Caco-2 (cell line): Measurements from ENCODE around the gene MZB1. TPM values are rescaled to one million over a fixed set of nuclear protein-coding genes. Genes with fewer than 3 reads are reported as not detected.

Experiments
- BruUV-seq: library from RNA; stranded (reverse); fragments of 400-500 nt; replicated peaks from 2 replicates; lab custom pipeline; 2021; lab: Mats Ljungman, UMichigan
- CTCF ChIA-PET: fragments of 300-600 bp; sonication (Branson Sonifier 250); formaldehyde crosslinking; loops from one replicate; lab custom pipeline; 2022; ENCODE audit warnings: antibody characterized with exemption; lab: Charles Lee
- POLR2A ChIA-PET: fragments of 300-600 bp; sonication (Branson Sonifier 250); formaldehyde crosslinking; loops from one replicate; lab custom pipeline; 2022; ENCODE audit warnings: antibody characterized with exemption; lab: Charles Lee
- DNase-seq, 2 experiments: peaks; one replicate each; pipeline versions ENCODE4 v3.0.0 to v3.0.0-alpha.2; 2020 to 2022
- H3K27me3 ChIP-seq: replicated peaks from 2 replicates; pipeline ENCODE4 v1.6.0; 2011; ENCODE audit warnings: low read length; ENCODE audit not compliant: control insufficient read depth, insufficient read depth
- H3K36me3 ChIP-seq: 2 replicates; pipeline ENCODE4 v1.5.1; 2011; ENCODE audit warnings: low read length; ENCODE audit not compliant: control insufficient read depth, insufficient read depth
- H3K4me1 ChIP-seq: fragments of 250-450 bp; sonication (Bioruptor Pico); 2 replicates; pipeline ENCODE4 v1.5.1; 2020; ENCODE audit warnings: mild to moderate bottlenecking
- H3K4me3 ChIP-seq: 2 replicates; pipeline ENCODE4 v1.5.1; 2011; ENCODE audit warnings: low read depth, mild to moderate bottlenecking, control low read depth, low read length
- H3K9me3 ChIP-seq: fragments of 250-450 bp; sonication (Bioruptor Pico); 2 replicates; pipeline ENCODE4 v1.5.1; 2020; ENCODE audit warnings: mild to moderate bottlenecking, moderate library complexity
- H3K27ac Mint-ChIP-seq: one replicate; pipeline ENCODE4 v1.8.0; 2022; ENCODE audit warnings: mixed read lengths; ENCODE audit not compliant: unreplicated experiment
- H3K27me3 Mint-ChIP-seq: one replicate; pipeline ENCODE4 v1.8.0; 2022; ENCODE audit warnings: mixed read lengths; ENCODE audit not compliant: insufficient read depth, unreplicated experiment
- H3K36me3 Mint-ChIP-seq: one replicate; pipeline ENCODE4 v1.8.0; 2022; ENCODE audit warnings: mild to moderate bottlenecking, mixed read lengths; ENCODE audit not compliant: insufficient read depth, unreplicated experiment
- H3K4me1 Mint-ChIP-seq: one replicate; pipeline ENCODE4 v1.8.0; 2022; ENCODE audit warnings: low read depth, mixed read lengths; ENCODE audit not compliant: unreplicated experiment
- H3K4me3 Mint-ChIP-seq: one replicate; pipeline ENCODE4 v1.8.0; 2022; ENCODE audit warnings: mild to moderate bottlenecking, moderate library complexity, mixed read lengths; ENCODE audit not compliant: unreplicated experiment
- H3K9me3 Mint-ChIP-seq: one replicate; pipeline ENCODE4 v1.8.0; 2022; ENCODE audit warnings: mixed read lengths; ENCODE audit not compliant: unreplicated experiment
- CTCF ChIP-seq, 2 experiments: fragments of 200-600 bp in 1 of 2; IDR thresholded peaks; 1 replicate in 1 of 2; 2 replicates in 1 of 2; pipeline versions ENCODE4 v1.5.1 to v1.8.0; 2011 to 2022; ENCODE audit warnings: antibody characterized with exemption in 1 of 2, control low read depth in 1 of 2, inconsistent platforms in 1 of 2, low read depth in 1 of 2, low read length in 1 of 2, mild to moderate bottlenecking in 1 of 2, moderate library complexity in 1 of 2; ENCODE audit not compliant: insufficient read depth in 1 of 2, severe bottlenecking in 1 of 2, unreplicated experiment in 1 of 2
- intact Hi-C: fragments of 100-400 bp; cut with micrococcal nuclease; formaldehyde crosslinking; loops from one replicate; pipeline ENCODE4 v1.10.0; 2022; ENCODE audit not compliant: unreplicated experiment
- total RNA-seq: library from RNA; stranded (reverse); gene quantifications from 2 replicates; pipeline ENCODE4 v1.2.3, GENCODE V29; 2022

Gene MZB1
- total RNA-seq, 1 experiment from 2014 or later, result not detected

- H3K36me3 Mint-ChIP-seq, result peaks cover 20% of the 10 kb centered on the region
- no peaks in the 10 kb centered on the region for H3K27me3 ChIP-seq
- DNase-seq, result no peak
- BruUV-seq, result no TSS peak
- no peaks in the 10 kb centered on the region for H3K27me3 Mint-ChIP-seq
- TF ChIP-seq CTCF (IDR thresholded peaks at IDR 0.05; ENCODE audit: insufficient read depth in 1 of 2, low read depth in 1 of 2, low read length in 1 of 2, severe bottlenecking in 1 of 2, unreplicated experiment in 1 of 2), result no peak
- H3K9me3 ChIP-seq, result no peaks in the 10 kb centered on the region
- H3K4me1 ChIP-seq, result peaks cover 22% of the 10 kb centered on the region
- no peaks in the 10 kb centered on the region for H3K9me3 Mint-ChIP-seq
- intact Hi-C loops, result no loop called here
- no peak within 1 kb of the TSS for H3K4me3 Mint-ChIP-seq
- no peaks in the 10 kb centered on the region; the same call in 1 of the 2 replicates for H3K36me3 ChIP-seq
- no peak within 1 kb of the TSS for H3K4me3 ChIP-seq
- ChIA-PET POLR2A (interaction anchor here (0.6 kb wide), 1 partner anchor 102 kb away, joined by 7 read pairs; no protein-coding TSS in a partner anchor), CTCF (no interaction called here)
- H3K4me1 Mint-ChIP-seq, result peaks cover 9% of the 10 kb centered on the region
- no peak within 1 kb of the TSS for H3K27ac Mint-ChIP-seq
These were observed 5.2 kb upstream of the MZB1 start, which contains the start of gene PROB1 for GRCh38 chr5:139394654-139395566. TSS of gene PROB1 (minus strand) at chr5:139395104. CDS start at chr5:139395081, 23 bp downstream.

GRCh38 chr5:139394123-139394653 is 4.5 kb upstream of the MZB1 start:
- Histone ChIP-seq H3K27me3 (no peaks in the 10 kb centered on the region), H3K4me1 (peaks cover 22% of the 10 kb centered on the region), H3K4me3 (no peak overlapping the region), H3K9me3 (no peaks in the 10 kb centered on the region), H3K36me3 (no peaks in the 10 kb centered on the region; the same call in 1 of the 2 replicates)
- Mint-ChIP-seq H3K4me1 (peaks cover 9% of the 10 kb centered on the region), H3K27ac (no peak overlapping the region), H3K36me3 (peaks cover 17% of the 10 kb centered on the region), H3K27me3 (no peaks in the 10 kb centered on the region), H3K9me3 (no peaks in the 10 kb centered on the region), H3K4me3 (no peak overlapping the region)
- no peak for DNase-seq
- ChIA-PET POLR2A (no interaction called here), CTCF (no interaction called here)
- TF ChIP-seq CTCF (IDR thresholded peaks at IDR 0.05; ENCODE audit: insufficient read depth in 1 of 2, low read depth in 1 of 2, low read length in 1 of 2, severe bottlenecking in 1 of 2, unreplicated experiment in 1 of 2), result no peak
- BruUV-seq, result no TSS peak
- intact Hi-C loops, result no loop called here

- peak overlapping the region; percentile 82 for H3K4me3 Mint-ChIP-seq
- peaks cover 14% of the 10 kb centered on the region for H3K36me3 Mint-ChIP-seq
- ChIA-PET POLR2A (interaction anchor here (0.6 to 1.0 kb wide), 2 partner anchors 10 to 51 kb away, joined by 4 read pairs; partner anchors contain the start of gene SPATA24), CTCF (interaction anchor here (0.6 to 1.2 kb wide), 3 partner anchors 25 to 262 kb away, joined by 3 to 8 read pairs (median 5); partner anchors contain the start of gene PAIP2)
- intact Hi-C loops, result loop anchor here (1.0 kb wide), 2 partner anchors 10 to 51 kb away; no protein-coding TSS in a partner anchor
- no peak for DNase-seq
- H3K27me3 ChIP-seq, result no peaks in the 10 kb centered on the region
- H3K4me3 ChIP-seq, result peak overlapping the region; percentile 86
- no peaks in the 10 kb centered on the region; the same call in 1 of the 2 replicates for H3K36me3 ChIP-seq
- no TSS peak for BruUV-seq
- no peaks in the 10 kb centered on the region for H3K27me3 Mint-ChIP-seq
- peaks cover 22% of the 10 kb centered on the region for H3K4me1 ChIP-seq
- peaks cover 9% of the 10 kb centered on the region for H3K4me1 Mint-ChIP-seq
- no peaks in the 10 kb centered on the region for H3K9me3 ChIP-seq
- H3K27ac Mint-ChIP-seq, result peak overlapping the region; percentile 79
- no peak for TF ChIP-seq CTCF (IDR thresholded peaks at IDR 0.05; ENCODE audit: insufficient read depth in 1 of 2, low read depth in 1 of 2, low read length in 1 of 2, severe bottlenecking in 1 of 2, unreplicated experiment in 1 of 2)
- H3K9me3 Mint-ChIP-seq, result no peaks in the 10 kb centered on the region
These were observed 3.9 kb upstream of the MZB1 start for GRCh38 chr5:139393497-139394122.
